HL-60 (cell line): ENCODE measurements around the gene TRAM2.

Experiments
- DNase-seq, 2 experiments: peaks; one replicate each; pipeline ENCODE4 v3.0.0-alpha.2; 2010 to 2020; ENCODE audit warnings: low read depth in 1 of 2, low spot score in 1 of 2
- H3K27ac ChIP-seq: fragments of 250-450 bp; sonication (Bioruptor Pico); replicated peaks from 2 replicates; pipeline ENCODE4 v1.5.1; 2020; ENCODE audit warnings: mild to moderate bottlenecking, moderate library complexity
- H3K27me3 ChIP-seq: fragments of 250-450 bp; sonication (Bioruptor Pico); 2 replicates; pipeline ENCODE4 v1.5.1; 2021; ENCODE audit warnings: mild to moderate bottlenecking, moderate library complexity; ENCODE audit not compliant: insufficient read depth, poor library complexity, severe bottlenecking
- H3K4me3 ChIP-seq: replicated peaks from 2 replicates; pipeline ENCODE4 v1.5.1; 2011; ENCODE audit warnings: mild to moderate bottlenecking, control low read depth, low read length; ENCODE audit not compliant: insufficient read depth
- CTCF ChIP-seq: IDR thresholded peaks from one replicate; pipeline ENCODE4 v1.5.1; 2011; ENCODE audit warnings: low read length, control low read depth, inconsistent platforms; ENCODE audit not compliant: insufficient read depth
- GABPA ChIP-seq: IDR thresholded peaks from 2 replicates; pipeline ENCODE4 v1.6.1; 2012; ENCODE audit warnings: low read depth
- POLR2AphosphoS5 ChIP-seq: IDR thresholded peaks from 2 replicates; pipeline ENCODE4 v1.6.1; 2012; ENCODE audit warnings: low read depth
- REST ChIP-seq: IDR thresholded peaks from 2 replicates; pipeline ENCODE4 v1.6.1; 2012; ENCODE audit warnings: low read depth; ENCODE audit not compliant: insufficient replicate concordance
- SPI1 ChIP-seq: IDR thresholded peaks from 2 replicates; pipeline ENCODE4 v1.6.1; 2012; ENCODE audit warnings: low read depth, mild to moderate bottlenecking, borderline replicate concordance

The TRAM2 gene

GRCh38 chr6:52595796-52596130 is 18.9 kb upstream of the TRAM2 start:
- DNase-seq, result no peak
- H3K27me3 ChIP-seq, result no peaks in the 10 kb centered on the region
- TF ChIP-seq SPI1, result no peak
- TF ChIP-seq CTCF, result no peak
- no peak for TF ChIP-seq POLR2AphosphoS5
- TF ChIP-seq GABPA, result no peak
- TF ChIP-seq REST, result no peak
- no peak overlapping the region for H3K27ac ChIP-seq
- H3K4me3 ChIP-seq, result no peak overlapping the region

GRCh38 chr6:52595000-52595795 is 18.3 kb upstream of the TRAM2 start:
- no peak for DNase-seq
- H3K27me3 ChIP-seq, result no peaks in the 10 kb centered on the region
- no peak overlapping the region for H3K27ac ChIP-seq
- no peak for TF ChIP-seq SPI1
- no peak overlapping the region for H3K4me3 ChIP-seq

GRCh38 chr6:52594221-52594620 is 17.4 kb upstream of the TRAM2 start:
- no peak for DNase-seq
- TF ChIP-seq CTCF (no peak), GABPA (no peak), REST (no peak)
- no peak overlapping the region for H3K4me3 ChIP-seq

GRCh38 chr6:52591832-52592231 is 15.0 kb upstream of the TRAM2 start:
- TF ChIP-seq CTCF (no peak), GABPA (no peak)
- no peak overlapping the region for H3K27ac ChIP-seq
- no peaks in the 10 kb centered on the region for H3K27me3 ChIP-seq
- no peak for DNase-seq
- no peak overlapping the region for H3K4me3 ChIP-seq

More at GRCh38 chr6:52594221-52594620, 17.4 kb upstream of the TRAM2 start:
- no peaks in the 10 kb centered on the region for H3K27me3 ChIP-seq
- no peak overlapping the region for H3K27ac ChIP-seq
